K562 (cell line): Measurements from ENCODE around the gene OGDH. TPM values are rescaled to one million over a fixed set of nuclear protein-coding genes. Genes with fewer than 3 reads are reported as not detected.

Source experiments
- ATAC-seq: fragments of 200-7000 bp; cut with Tn5 transposase; 3 replicates; pipeline ENCODE4 v1.9.1; 2020; ENCODE audit warnings: moderate library complexity
- BruUV-seq: library from RNA; stranded (reverse); fragments of 400-500 nt; replicated peaks from 2 replicates; lab custom pipeline; 2021; lab: Mats Ljungman, UMichigan
- CTCF ChIA-PET: fragments of 300-600 bp; formaldehyde crosslinking; extraction: SDS; loops from one replicate; lab custom pipeline; 2021; ENCODE audit warnings: low intra/inter-chr PET ratio; lab: Yijun Ruan, JAX
- POLR2A ChIA-PET: fragments of 300-600, 350-650 bp; sonication (Branson Sonifier 250); formaldehyde crosslinking; extraction: SDS; loops from one replicate; lab custom pipeline; 2021; ENCODE audit warnings: antibody characterized with exemption, inconsistent platforms; lab: Yijun Ruan, JAX
- DNase-seq, 4 experiments: peaks; one replicate each; pipeline versions ENCODE4 v3.0.0 to v3.0.0-alpha.2; 2011 to 2018; ENCODE audit warnings: low spot score in 3 of 4, mixed read lengths in 3 of 4; ENCODE audit errors: extremely low read depth in 1 of 4
- FAIRE-seq: peaks from 2 replicates; lab custom pipeline; 2011; peaks lifted over from hg19 to GRCh38; lab: Jason Lieb, UNC
- H2AFZ ChIP-seq: 2 replicates; pipeline ENCODE4 v1.6.0; 2011; ENCODE audit warnings: low read depth, low read length, control low read depth, inconsistent platforms
- H3K27ac ChIP-seq: fragments of 200-600 bp; 3 replicates; pipeline ENCODE4 v1.8.0; 2011; ENCODE audit warnings: low read depth, mild to moderate bottlenecking, control low read depth, inconsistent platforms, low read length, moderate library complexity, mixed read lengths; ENCODE audit errors: extremely low read depth
- H3K27me3 ChIP-seq, 2 experiments: fragments of 300-600 bp in 1 of 2; 2 replicates in 1 of 2; 3 replicates in 1 of 2; pipeline versions ENCODE4 v1.6.0 to v1.8.0; 2011; ENCODE audit warnings: inconsistent platforms in 2 of 2, low read length in 2 of 2, mild to moderate bottlenecking in 1 of 2, mixed read lengths in 1 of 2, moderate library complexity in 1 of 2; ENCODE audit not compliant: control insufficient read depth in 2 of 2, insufficient read depth in 2 of 2
- H3K36me3 ChIP-seq: fragments of 300-600 bp; 3 replicates; pipeline ENCODE4 v1.8.0; 2011; ENCODE audit warnings: mild to moderate bottlenecking, low read length, inconsistent platforms; ENCODE audit not compliant: control insufficient read depth, insufficient read depth
- H3K4me1 ChIP-seq, 2 experiments: fragments of 200-600 bp in 1 of 2; replicated peaks in 1 of 2; 2 replicates in 1 of 2; 3 replicates in 1 of 2; pipeline versions ENCODE4 v1.5.1 to v1.8.0; 2011; ENCODE audit warnings: inconsistent platforms in 2 of 2, low read length in 2 of 2, mild to moderate bottlenecking in 1 of 2, mixed read lengths in 1 of 2, moderate library complexity in 1 of 2; ENCODE audit not compliant: control insufficient read depth in 2 of 2, insufficient read depth in 2 of 2
- H3K4me2 ChIP-seq: 2 replicates; pipeline ENCODE4 v1.6.1; 2011; ENCODE audit warnings: low read length, control low read depth, inconsistent platforms, mixed read lengths; ENCODE audit not compliant: insufficient read depth
- H3K4me3 ChIP-seq: fragments of 200-600 bp; sonication (generic), shearing (Covaris generic); 2 replicates; pipeline ENCODE4 v1.5.1; 2016; ENCODE audit warnings: control low read depth, inconsistent platforms
- H3K79me2 ChIP-seq: fragments of 200-600 bp; 3 replicates; pipeline ENCODE4 v1.8.0; 2011; ENCODE audit warnings: low read length, inconsistent platforms; ENCODE audit not compliant: control insufficient read depth, insufficient read depth
- H3K9ac ChIP-seq, 2 experiments: 2 replicates each; pipeline versions ENCODE4 v1.6.0 to v1.6.1; 2011; ENCODE audit warnings: low read depth in 2 of 2, low read length in 2 of 2, control low read depth in 1 of 2, inconsistent platforms in 1 of 2, mild to moderate bottlenecking in 1 of 2, mixed read lengths in 1 of 2; ENCODE audit not compliant: insufficient read depth in 1 of 2
- H3K9me1 ChIP-seq: one replicate; pipeline ENCODE4 v1.6.0; 2011; ENCODE audit warnings: inconsistent platforms, mild to moderate bottlenecking, low read length, moderate library complexity; ENCODE audit not compliant: control insufficient read depth, insufficient read depth
- H3K9me3 ChIP-seq: replicated peaks from 2 replicates; pipeline ENCODE4 v1.5.1; 2011; ENCODE audit warnings: low read depth, low read length, inconsistent platforms; ENCODE audit not compliant: control insufficient read depth, insufficient read depth
- H4K20me1 ChIP-seq: replicated peaks from 2 replicates; pipeline ENCODE4 v1.6.1; 2011; ENCODE audit warnings: low read length, inconsistent platforms, mixed read lengths; ENCODE audit not compliant: control insufficient read depth, insufficient read depth
- FIP1L1 ChIP-seq: fragments of 200-400 bp; formaldehyde crosslinking; IDR thresholded peaks from 2 replicates; pipeline ENCODE4 v1.6.1; 2018; ENCODE audit warnings: mild to moderate bottlenecking, low read depth, low read length; ENCODE audit not compliant: poor library complexity, severe bottlenecking
- FOS ChIP-seq: IDR thresholded peaks from 3 replicates; pipeline ENCODE4 v1.6.1; 2011; ENCODE audit not compliant: insufficient read length; ENCODE audit errors: extremely low read depth
- HDGF ChIP-seq: fragments of 450-650 bp; IDR thresholded peaks from 2 replicates; pipeline ENCODE4 v1.6.1; 2016
- HMGXB4 ChIP-seq: sonication (generic); formaldehyde crosslinking; IDR thresholded peaks from 2 replicates; pipeline ENCODE4 v1.8.1; 2023; ENCODE audit warnings: mild to moderate bottlenecking, missing genetic modification reagents
- JUN ChIP-seq, 2 experiments: sonication (generic) in 1 of 2; formaldehyde crosslinking in 1 of 2; IDR thresholded peaks; 2 replicates each; pipeline versions ENCODE4 v1.6.1 to v1.8.0; 2012 to 2022; ENCODE audit warnings: borderline replicate concordance in 2 of 2, mild to moderate bottlenecking in 2 of 2, improper control_type of control experiment in 1 of 2, low read depth in 1 of 2, low read length in 1 of 2, missing genetic modification reagents in 1 of 2
- KLF6 ChIP-seq: fragments of 250-450 bp; sonication (Bioruptor Pico); IDR thresholded peaks from 2 replicates; pipeline ENCODE4 v1.4.0; 2020; ENCODE audit warnings: mild to moderate bottlenecking, moderate library complexity, borderline replicate concordance
- SAFB2 ChIP-seq: fragments of 200-400 bp; formaldehyde crosslinking; IDR thresholded peaks from 2 replicates; pipeline ENCODE4 v1.6.1; 2018; ENCODE audit warnings: borderline replicate concordance, low read length, low read depth, moderate library complexity; ENCODE audit not compliant: severe bottlenecking
- SNIP1 ChIP-seq: fragments of 450-650 bp; IDR thresholded peaks from 2 replicates; pipeline ENCODE4 v1.7.1; 2017; ENCODE audit warnings: low read depth, mild to moderate bottlenecking
- ZNF436 ChIP-seq: fragments of 250-450, 450-650 bp; sonication (Bioruptor Pico); formaldehyde crosslinking; IDR thresholded peaks from 2 replicates; pipeline ENCODE4 v1.7.0; 2020; ENCODE audit warnings: mild to moderate bottlenecking
- ZNF445 ChIP-seq: fragments of 250-450 bp; sonication (Bioruptor Pico); IDR thresholded peaks from 2 replicates; pipeline ENCODE4 v1.4.0; 2020; ENCODE audit warnings: low read depth, mild to moderate bottlenecking, moderate library complexity
- ZNF512 ChIP-seq: IDR thresholded peaks from 2 replicates; pipeline ENCODE4 v1.6.1; 2016; ENCODE audit warnings: missing genetic modification characterization, missing compliant biosample characterization
- ZNF583 ChIP-seq: fragments of 250-450 bp; sonication (Bioruptor Pico); IDR thresholded peaks from 2 replicates; pipeline ENCODE4 v1.4.0; 2020
- WGBS: fragments of 100-300 bp; shearing (Covaris generic); methylation state at CpG from one replicate; pipeline ENCODE4 v1.1.6; 2016; ENCODE audit warnings: low coverage, mixed read lengths; ENCODE audit not compliant: insufficient coverage; ENCODE audit errors: missing lambda C conversion rate; 5-methylcytosine and 5-hydroxymethylcytosine counted together
- in situ Hi-C: fragments of 300-500 bp; cut with MboI; formaldehyde crosslinking; loops from 4 replicates; pipeline ENCODE4 v1.15.0; 2018; ENCODE audit warnings: inconsistent platforms, mixed read lengths
- intact Hi-C: fragments of 100-400 bp; cut with micrococcal nuclease; formaldehyde crosslinking; loops from 2 replicates; pipeline ENCODE4 v1.14.2; 2022
- polyA plus RNA-seq, 8 experiments: library from polyadenylated mRNA; depleted of rRNA in 4 of 8; stranded (reverse) in 5 of 8; unstranded in 3 of 8; fragments of >200 nt; fragmentation: Nextera tagmentation in 2 of 8; fragmentation: Illumina TruSeq in 1 of 8; extraction: Ambion mirVana in 2 of 8; extraction: Trizol in 1 of 8; gene quantifications; 2 replicates each; pipeline versions ENCODE4 v1.2.1 to v1.2.3, GENCODE V29; 2011 to 2014; ENCODE audit warnings: inconsistent platforms in 1 of 8, missing spikeins in 1 of 8
- total RNA-seq, 7 experiments: library from RNA; depleted of rRNA in 6 of 7; stranded (reverse); fragments of >200 nt in 6 of 7; fragmentation: Illumina TruSeq in 2 of 7; extraction: Trizol in 2 of 7; gene quantifications; 2 replicates each; pipeline versions ENCODE4 v1.2.1 to v1.2.3, GENCODE V29; 2011 to 2021; ENCODE audit warnings: low replicate concordance in 1 of 7

OGDH gene
- total and polyA plus RNA-seq, 9 of the 15 experiments (the other 6 are each of a cell fraction or from before 2014, with no cell fraction given) = 3.1 to 80.3 (median 23.5) TPM

GRCh38 chr7:44664780-44665461 lies 58.5 kb downstream of the OGDH start:
- POLR2A ChIA-PET = no interaction called here
- intact Hi-C loops = no loop called here
- ATAC-seq = no peak
- TF ChIP-seq ZNF512 (tag) (no peak), SAFB2 (no peak), FIP1L1 (no peak), KLF6 (CRISPR knock-in tag) (no peak), ZNF436 (CRISPR knock-in tag) (no peak), ZNF583 (CRISPR knock-in tag) (no peak), ZNF445 (no peak), HDGF (no peak), JUN (IDR thresholded peaks at IDR 0.05; ENCODE audit: borderline replicate concordance, low read depth, low read length) (no peak), JUN (CRISPR knock-in tag; IDR thresholded peaks at IDR 0.05; ENCODE audit: borderline replicate concordance) (no peak), SNIP1 (no peak), HMGXB4 (CRISPR knock-in tag) (no peak), FOS (no peak)
- TF ChIP-seq, all 486 proteins: peak for 0
- peaks cover 63% of the 10 kb centered on the region; the same call in 2 of the 3 replicates for H3K36me3 ChIP-seq
- H3K4me3 ChIP-seq = no peak overlapping the region
- no peaks in the 10 kb centered on the region for H3K9me1 ChIP-seq
- no TSS peak for BruUV-seq
- H3K4me1 ChIP-seq = no peaks in the 10 kb centered on the region
- in situ Hi-C loops = no loop called here
- no peak overlapping the region for H2AFZ ChIP-seq
- CTCF ChIA-PET = no interaction called here
- DNase-seq = no peak
- no peak for FAIRE-seq
- H3K79me2 ChIP-seq = peaks cover 5% of the 10 kb centered on the region; the same call in 1 of the 3 replicates
- WGBS = 91% methylated on average over 4 of the region's 4 CpGs
- H3K4me2 ChIP-seq = no peak overlapping the region
- H3K27ac ChIP-seq = no peak overlapping the region
- no peaks in the 10 kb centered on the region for H3K27me3 ChIP-seq
- H3K9me3 ChIP-seq = no peaks in the 10 kb centered on the region
- H3K9ac ChIP-seq = no peak overlapping the region
- no peaks in the 10 kb centered on the region for H4K20me1 ChIP-seq
